T-helper 22 cell (primary cell): ENCODE measurements around the gene ERH.

Source experiments
- DNase-seq: peaks from one replicate; pipeline ENCODE4 v3.0.0-alpha.2; 2020; ENCODE audit warnings: low read depth

The ERH gene

GRCh38 chr14:69355607-69356281 lies 42.4 kb downstream of the ERH start:
- DNase-seq, result no peak

GRCh38 chr14:69355154-69355597 lies 42.9 kb downstream of the ERH start:
- DNase-seq, result no peak

GRCh38 chr14:69354383-69355153 lies 43.5 kb downstream of the ERH start:
- no peak for DNase-seq

- no peak for DNase-seq
Observed at GRCh38 chr14:69353168-69353567, 44.9 kb downstream of the ERH start.

- DNase-seq, result no peak
Observed at GRCh38 chr14:69351911-69352310, 46.2 kb downstream of the ERH start.

- DNase-seq, result no peak
Observed at GRCh38 chr14:69351385-69351784, 46.7 kb downstream of the ERH start.

GRCh38 chr14:69350892-69351291 lies 47.2 kb downstream of the ERH start:
- no peak for DNase-seq

GRCh38 chr14:69349091-69349777 lies 48.9 kb downstream of the ERH start:
- DNase-seq, result no peak

- DNase-seq, result no peak
Observed at GRCh38 chr14:69346710-69347109, 51.4 kb downstream of the ERH start.

- no peak for DNase-seq
Observed at GRCh38 chr14:69345402-69345801, 52.7 kb downstream of the ERH start.

GRCh38 chr14:69344171-69344570 lies 53.9 kb downstream of the ERH start:
- DNase-seq, result no peak

GRCh38 chr14:69342928-69343525 lies 55.1 kb downstream of the ERH start:
- DNase-seq, result no peak

GRCh38 chr14:69339426-69339825 lies 58.7 kb downstream of the ERH start:
- no peak for DNase-seq

- DNase-seq, result no peak
Observed at GRCh38 chr14:69337984-69338383, 60.1 kb downstream of the ERH start.

- no peak for DNase-seq
Observed at GRCh38 chr14:69335371-69335771, 62.7 kb downstream of the ERH start.

GRCh38 chr14:69334576-69334975 lies 63.5 kb downstream of the ERH start:
- DNase-seq, result no peak

- DNase-seq, result no peak
Observed at GRCh38 chr14:69333791-69334337, 64.2 kb downstream of the ERH start.

- DNase-seq, result no peak
Observed at GRCh38 chr14:69332782-69333395, 65.2 kb downstream of the ERH start.

- no peak for DNase-seq
Observed at GRCh38 chr14:69331206-69331605, 66.9 kb downstream of the ERH start.
